ENCODE results near the gene ISG15.

- TF ChIP-seq ZBTB7A (IDR thresholded peaks at IDR 0.05; ENCODE audit: low read depth), result no peak
- no peak for TF ChIP-seq FOXM1 (IDR thresholded peaks at IDR 0.05; ENCODE audit: borderline replicate concordance, low read depth)
- TF ChIP-seq REST (IDR thresholded peaks at IDR 0.05; ENCODE audit: low read depth), result no peak
- TF ChIP-seq TEAD4 (IDR thresholded peaks at IDR 0.05), result no peak
- no peak for TF ChIP-seq EP300 (IDR thresholded peaks at IDR 0.05; ENCODE audit: borderline replicate concordance)
- no peak for TF ChIP-seq TAF1 (IDR thresholded peaks at IDR 0.05; ENCODE audit: low read depth)
- TF ChIP-seq USF1 (IDR thresholded peaks at IDR 0.05), result no peak
- no peak for TF ChIP-seq NFIC (IDR thresholded peaks at IDR 0.05)
- TF ChIP-seq, protein P1, sequence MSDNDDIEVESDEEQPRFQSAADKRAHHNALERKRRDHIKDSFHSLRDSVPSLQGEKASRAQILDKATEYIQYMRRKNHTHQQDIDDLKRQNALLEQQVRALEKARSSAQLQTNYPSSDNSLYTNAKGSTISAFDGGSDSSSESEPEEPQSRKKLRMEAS (IDR thresholded peaks at IDR 0.05), result no peak
- TF ChIP-seq CEBPB (IDR thresholded peaks at IDR 0.05), result no peak
These were observed 29.5 kb downstream of the ISG15 start for GRCh38 chr1:1042835-1043234.

Data from Ishikawa (cell line).